C1 segment of cervical spinal cord (tissue), 14 donors: ENCODE results near the gene CTNNA2.
A peak's percentile ranks its signal among the peaks of the same experiment; 100 is the strongest.

Experiments used
- DNase-seq, 14 donors: peaks; one replicate each; lab custom pipeline; 2025; lab: John Stamatoyannopoulos, UW

Gene CTNNA2

GRCh38 chr2:79782576-79783452 lies 270.0 kb downstream of the CTNNA2 start:
- no peak for DNase-seq

- no peak for DNase-seq
Observed at GRCh38 chr2:79788952-79789651, 276.3 kb downstream of the CTNNA2 start.

GRCh38 chr2:79789811-79790210 lies 277.0 kb downstream of the CTNNA2 start:
- DNase-seq = no peak

GRCh38 chr2:79792090-79792489 lies 279.2 kb downstream of the CTNNA2 start:
- no peak for DNase-seq

- DNase-seq = no peak
Observed at GRCh38 chr2:79793006-79793405, 280.2 kb downstream of the CTNNA2 start.

- DNase-seq = no peak
Observed at GRCh38 chr2:79796641-79797040, 283.8 kb downstream of the CTNNA2 start.

GRCh38 chr2:79798776-79799175 lies 285.9 kb downstream of the CTNNA2 start:
- no peak for DNase-seq

- DNase-seq = no peak
Observed at GRCh38 chr2:79799729-79800128, 286.9 kb downstream of the CTNNA2 start.

GRCh38 chr2:79801082-79801481 lies 288.2 kb downstream of the CTNNA2 start:
- DNase-seq = no peak

- DNase-seq = no peak
Observed at GRCh38 chr2:79817288-79817687, 304.4 kb downstream of the CTNNA2 start.

GRCh38 chr2:79820281-79820680 lies 307.4 kb downstream of the CTNNA2 start:
- DNase-seq = no peak

- DNase-seq = no peak
Observed at GRCh38 chr2:79822136-79822535, 309.3 kb downstream of the CTNNA2 start.

- DNase-seq = no peak
Observed at GRCh38 chr2:79824086-79824786, 311.4 kb downstream of the CTNNA2 start.

- DNase-seq = no peak
Observed at GRCh38 chr2:79827881-79828280, 315.0 kb downstream of the CTNNA2 start.

- no peak for DNase-seq
Observed at GRCh38 chr2:79830501-79830900, 317.6 kb downstream of the CTNNA2 start.

GRCh38 chr2:79831961-79832360 lies 319.1 kb downstream of the CTNNA2 start:
- peak in 1 of 14 donors; percentile 20 for DNase-seq

- DNase-seq = peak in 8 of 14 donors; percentile 4 to 41 (median 21)
Observed at GRCh38 chr2:79832511-79833234, 319.8 kb downstream of the CTNNA2 start.

GRCh38 chr2:79833235-79833878 lies 320.5 kb downstream of the CTNNA2 start:
- peak in 1 of 14 donors; percentile 18 for DNase-seq

- no peak for DNase-seq
Observed at GRCh38 chr2:79835911-79836310, 323.1 kb downstream of the CTNNA2 start.

GRCh38 chr2:79844011-79844410 lies 331.2 kb downstream of the CTNNA2 start:
- no peak for DNase-seq

GRCh38 chr2:79846878-79847277 lies 334.0 kb downstream of the CTNNA2 start:
- DNase-seq = no peak
